Type B pancreatic cell (in vitro differentiated cells): ENCODE results near the gene PTP4A2. TPM values are rescaled to one million over a fixed set of nuclear protein-coding genes. Genes with fewer than 3 reads are reported as not detected.

Source experiments
- DNase-seq: peaks from one replicate; pipeline ENCODE4 v3.0.0; 2021; ENCODE audit warnings: mixed read lengths; ENCODE audit not compliant: unreplicated experiment; ENCODE audit errors: extremely low spot score
- H3K27ac Mint-ChIP-seq: 2 replicates; pipeline ENCODE4 v1.8.0; 2021; ENCODE audit warnings: mild to moderate bottlenecking, mixed read lengths
- H3K27me3 Mint-ChIP-seq: 2 replicates; pipeline ENCODE4 v1.8.0; 2021; ENCODE audit warnings: mixed read lengths
- H3K36me3 Mint-ChIP-seq: 2 replicates; pipeline ENCODE4 v1.8.0; 2021; ENCODE audit warnings: mixed read lengths
- H3K4me1 Mint-ChIP-seq: one replicate; pipeline ENCODE4 v1.8.0; 2021; ENCODE audit warnings: mixed read lengths; ENCODE audit not compliant: unreplicated experiment
- H3K4me3 Mint-ChIP-seq: 2 replicates; pipeline ENCODE4 v1.8.0; 2021; ENCODE audit warnings: mild to moderate bottlenecking, mixed read lengths
- H3K9me3 Mint-ChIP-seq: 2 replicates; pipeline ENCODE4 v1.8.0; 2021; ENCODE audit warnings: mixed read lengths
- CTCF ChIP-seq: fragments of 200-600 bp; sonication (generic); conservative IDR thresholded peaks from 2 replicates; pipeline ENCODE4 v1.5.0; 2021; ENCODE audit warnings: antibody characterized with exemption, mild to moderate bottlenecking
- total RNA-seq: library from RNA; stranded (reverse); gene quantifications from 2 replicates; pipeline ENCODE4 v1.2.1, GENCODE V29; 2021; ENCODE audit warnings: low replicate concordance

PTP4A2 gene
- total RNA-seq, 1 donor from 2014 or later, result 150 TPM

GRCh38 chr1:31905681-31906080, 32.5 kb downstream of the PTP4A2 start:
- peaks cover 4% of the 10 kb centered on the region for H3K9me3 Mint-ChIP-seq
- no peak for TF ChIP-seq CTCF
- H3K27ac Mint-ChIP-seq, result no peak overlapping the region
- H3K4me3 Mint-ChIP-seq, result no peak overlapping the region
- peaks cover 26% of the 10 kb centered on the region for H3K36me3 Mint-ChIP-seq
- H3K4me1 Mint-ChIP-seq, result peaks cover 1% of the 10 kb centered on the region
- H3K27me3 Mint-ChIP-seq, result no peaks in the 10 kb centered on the region
- DNase-seq, result no peak

GRCh38 chr1:31905093-31905509, 33.1 kb downstream of the PTP4A2 start:
- peaks cover 4% of the 10 kb centered on the region for H3K9me3 Mint-ChIP-seq
- H3K27me3 Mint-ChIP-seq, result no peaks in the 10 kb centered on the region
- TF ChIP-seq CTCF, result no peak
- DNase-seq, result no peak
- H3K27ac Mint-ChIP-seq, result no peak overlapping the region
- H3K4me3 Mint-ChIP-seq, result no peak overlapping the region
- peaks cover 25% of the 10 kb centered on the region for H3K36me3 Mint-ChIP-seq
- H3K4me1 Mint-ChIP-seq, result no peaks in the 10 kb centered on the region

GRCh38 chr1:31904339-31905092, 33.7 kb downstream of the PTP4A2 start:
- Mint-ChIP-seq H3K4me1 (no peaks in the 10 kb centered on the region), H3K27me3 (no peaks in the 10 kb centered on the region), H3K9me3 (peaks cover 4% of the 10 kb centered on the region), H3K36me3 (peaks cover 20% of the 10 kb centered on the region), H3K4me3 (no peak overlapping the region), H3K27ac (no peak overlapping the region)
- no peak for DNase-seq
- no peak for TF ChIP-seq CTCF

GRCh38 chr1:31902510-31902860, 35.7 kb downstream of the PTP4A2 start:
- Mint-ChIP-seq H3K27ac (no peak overlapping the region), H3K9me3 (peaks cover 4% of the 10 kb centered on the region), H3K36me3 (peaks cover 7% of the 10 kb centered on the region), H3K27me3 (no peaks in the 10 kb centered on the region), H3K4me1 (no peaks in the 10 kb centered on the region), H3K4me3 (no peak overlapping the region)
- no peak for DNase-seq
- TF ChIP-seq CTCF, result no peak

GRCh38 chr1:31901838-31902509, 36.2 kb downstream of the PTP4A2 start:
- H3K9me3 Mint-ChIP-seq, result peaks cover 4% of the 10 kb centered on the region
- H3K36me3 Mint-ChIP-seq, result peaks cover 7% of the 10 kb centered on the region
- H3K4me3 Mint-ChIP-seq, result no peak overlapping the region
- no peak for DNase-seq
- no peak for TF ChIP-seq CTCF
- H3K27me3 Mint-ChIP-seq, result no peaks in the 10 kb centered on the region
- no peaks in the 10 kb centered on the region for H3K4me1 Mint-ChIP-seq
- no peak overlapping the region for H3K27ac Mint-ChIP-seq
